Measurements from ENCODE around the gene NDUFC2. TPM values are rescaled to one million over a fixed set of nuclear protein-coding genes. Genes with fewer than 3 reads are reported as not detected.

The NDUFC2 gene
- total and polyA plus RNA-seq, 2 donors (not counting 3 experiments of a cell fraction or from before 2014, with no cell fraction given): 226 to 318 TPM

GRCh38 chr11:78111298-78111697 lies 31.6 kb upstream of the NDUFC2 start:
- no peaks in the 10 kb centered on the region for H3K4me1 ChIP-seq (ENCODE audit: control insufficient read depth, extremely low read depth, insufficient read depth, low read length)
- ChIA-PET POLR2A (no interaction called here), CTCF (no interaction called here)
- FAIRE-seq (no peak), DNase-seq (ENCODE audit: low read depth, low spot score) (no peak)
- no peak overlapping the region for H2AFZ ChIP-seq (ENCODE audit: low read depth, low read length)
- no peak overlapping the region for H3K27ac ChIP-seq (ENCODE audit: insufficient read depth, low read depth, low read length)
- no peaks in the 10 kb centered on the region for H3K79me2 ChIP-seq (ENCODE audit: control insufficient read depth, insufficient read depth, low read length)
- H3K9me3 ChIP-seq (replicated peaks; ENCODE audit: control insufficient read depth, insufficient read depth, low read length): no peaks in the 10 kb centered on the region
- BruUV-seq (replicated peaks): no TSS peak
- no peak for TF ChIP-seq POLR2AphosphoS5 (IDR thresholded peaks at IDR 0.05; ENCODE audit: insufficient read depth, low read depth, low read length)
- no peak for TF ChIP-seq CTCF (IDR thresholded peaks at IDR 0.05; ENCODE audit: extremely low read depth in 1 of 2, insufficient read depth in 1 of 2, low read depth in 1 of 2, low read length in 2 of 2)
- TF ChIP-seq EZH2 (IDR thresholded peaks at IDR 0.05; ENCODE audit: borderline replicate concordance, low read depth, low read length, severe bottlenecking): no peak
- no peak for TF ChIP-seq MYC (IDR thresholded peaks at IDR 0.05; ENCODE audit: low read depth, low read length)
- TF ChIP-seq GATA2 (IDR thresholded peaks at IDR 0.05; ENCODE audit: insufficient read depth, insufficient read length, low read depth, low read length): no peak
- no peak for TF ChIP-seq MAX (IDR thresholded peaks at IDR 0.05; ENCODE audit: insufficient read depth, insufficient read length)
- TF ChIP-seq FOS (IDR thresholded peaks at IDR 0.05; ENCODE audit: borderline replicate concordance, insufficient read depth, low read length): no peak
- no peak for TF ChIP-seq POLR2A (IDR thresholded peaks at IDR 0.05; ENCODE audit: low read depth, low read length)
- no peak for TF ChIP-seq JUN (IDR thresholded peaks at IDR 0.05; ENCODE audit: borderline replicate concordance, insufficient read depth, insufficient read length, low read depth)
- H3K9me1 ChIP-seq (replicated peaks; ENCODE audit: control insufficient read depth, extremely low read depth, insufficient read depth, low read length): no peaks in the 10 kb centered on the region
- no peaks in the 10 kb centered on the region for H4K20me1 ChIP-seq (replicated peaks; ENCODE audit: control insufficient read depth, extremely low read depth, insufficient read depth, low read length)
- H3K36me3 ChIP-seq (ENCODE audit: control insufficient read depth in 2 of 2, extremely low read depth in 1 of 2, insufficient read depth in 2 of 2, low read length in 2 of 2): peaks cover 0 to 2% of the 10 kb centered on the region in 2 experiments
- dilution Hi-C loops (cut with MboI; ENCODE audit: extremely low pct_ligation_motif_present, low sequenced_read_pairs) (no loop called here), intact Hi-C loops (cut with micrococcal nuclease) (no loop called here)
- H3K4me2 ChIP-seq (ENCODE audit: insufficient read depth, low read length): no peak overlapping the region
- no peak overlapping the region for H3K4me3 ChIP-seq (replicated peaks in 1 of 3; ENCODE audit: insufficient read depth in 1 of 3, low read depth in 1 of 3, low read length in 3 of 3)
- no peak overlapping the region for H3K9ac ChIP-seq (replicated peaks; ENCODE audit: extremely low read depth, insufficient read depth, low read length)
- no peaks in the 10 kb centered on the region for H3K27me3 ChIP-seq (ENCODE audit: control insufficient read depth in 2 of 2, insufficient read depth in 2 of 2, low read length in 2 of 2)

Data from endothelial cell of umbilical vein (primary cell).